HFF-Myc (cell line): ENCODE results near the gene PRR15.

ENCODE experiments used
- DNase-seq: peaks from one replicate; pipeline ENCODE4 v3.0.0-alpha.2; 2011; ENCODE audit warnings: low read depth; ENCODE audit errors: extremely low read depth
- H3K4me3 ChIP-seq: replicated peaks from 2 replicates; pipeline ENCODE4 v1.5.1; 2011; ENCODE audit warnings: low read depth, mild to moderate bottlenecking, control low read depth, low read length
- TF ChIP-seq, protein P1 (sequence below): IDR thresholded peaks from 2 replicates; pipeline ENCODE4 v1.5.1; 2012; ENCODE audit warnings: mild to moderate bottlenecking, low read depth, low read length, control low read depth; ENCODE audit errors: missing control alignments

The PRR15 gene

DNA sequence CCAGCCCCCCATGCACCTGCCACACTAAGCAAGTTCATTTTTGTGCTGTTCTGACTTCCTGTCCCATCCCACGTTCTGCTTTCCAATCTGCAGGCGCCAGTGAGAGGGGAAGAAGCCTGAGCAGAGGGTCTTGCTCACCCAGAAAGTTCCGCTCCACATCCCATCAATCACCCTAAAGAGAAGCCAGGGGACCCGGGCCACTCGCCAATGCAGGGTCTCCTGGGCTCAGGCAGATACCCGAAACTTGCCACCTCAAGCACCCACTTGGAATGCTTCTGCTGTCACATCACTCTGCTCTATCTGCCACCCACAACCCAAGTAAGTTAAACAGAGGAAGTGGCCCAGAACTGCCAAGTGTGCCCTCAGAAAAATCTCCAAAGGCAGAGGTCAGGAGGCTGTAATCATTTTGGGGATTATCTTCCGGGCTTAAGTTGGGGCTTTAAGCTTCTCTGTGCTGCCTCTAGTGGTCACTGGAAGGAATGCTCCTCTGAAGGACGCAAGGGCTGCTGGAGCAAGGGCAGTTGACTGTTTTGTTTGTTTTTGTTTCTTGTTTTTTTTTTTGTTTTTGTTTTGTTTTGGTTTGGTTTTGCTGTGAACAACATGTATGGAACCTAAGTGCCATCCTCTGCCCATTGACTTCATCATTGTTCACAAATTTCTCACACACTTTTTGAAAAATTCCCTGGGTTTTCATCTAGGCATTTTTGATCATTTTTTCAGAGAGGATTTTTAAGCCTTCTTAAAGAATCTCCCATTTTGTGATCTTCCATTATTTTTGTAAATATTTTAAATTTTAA is 25.5 kb downstream of the PRR15 start:
- TF ChIP-seq, protein P1, sequence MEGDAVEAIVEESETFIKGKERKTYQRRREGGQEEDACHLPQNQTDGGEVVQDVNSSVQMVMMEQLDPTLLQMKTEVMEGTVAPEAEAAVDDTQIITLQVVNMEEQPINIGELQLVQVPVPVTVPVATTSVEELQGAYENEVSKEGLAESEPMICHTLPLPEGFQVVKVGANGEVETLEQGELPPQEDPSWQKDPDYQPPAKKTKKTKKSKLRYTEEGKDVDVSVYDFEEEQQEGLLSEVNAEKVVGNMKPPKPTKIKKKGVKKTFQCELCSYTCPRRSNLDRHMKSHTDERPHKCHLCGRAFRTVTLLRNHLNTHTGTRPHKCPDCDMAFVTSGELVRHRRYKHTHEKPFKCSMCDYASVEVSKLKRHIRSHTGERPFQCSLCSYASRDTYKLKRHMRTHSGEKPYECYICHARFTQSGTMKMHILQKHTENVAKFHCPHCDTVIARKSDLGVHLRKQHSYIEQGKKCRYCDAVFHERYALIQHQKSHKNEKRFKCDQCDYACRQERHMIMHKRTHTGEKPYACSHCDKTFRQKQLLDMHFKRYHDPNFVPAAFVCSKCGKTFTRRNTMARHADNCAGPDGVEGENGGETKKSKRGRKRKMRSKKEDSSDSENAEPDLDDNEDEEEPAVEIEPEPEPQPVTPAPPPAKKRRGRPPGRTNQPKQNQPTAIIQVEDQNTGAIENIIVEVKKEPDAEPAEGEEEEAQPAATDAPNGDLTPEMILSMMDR = peak; percentile 96
- H3K4me3 ChIP-seq = no peak overlapping the region
- no peak for DNase-seq

DNA sequence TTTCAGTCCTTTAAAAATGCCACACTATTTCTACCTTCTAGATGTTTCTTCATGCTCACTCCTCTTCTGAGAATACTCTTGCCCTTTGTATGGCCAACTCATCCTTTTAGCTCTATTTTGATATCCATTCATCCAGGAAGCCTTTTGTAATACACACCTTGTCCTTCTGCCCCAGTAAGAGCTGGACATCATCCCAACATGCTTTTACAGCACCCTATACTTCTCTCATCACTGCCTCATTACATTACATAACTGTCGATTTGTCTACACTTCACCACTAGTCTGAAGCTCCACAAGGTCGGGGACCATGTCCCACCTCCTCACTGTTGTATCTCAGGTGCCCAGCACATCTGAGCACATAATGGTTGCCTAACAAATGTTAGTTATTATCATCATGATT is 29.2 kb downstream of the PRR15 start:
- DNase-seq = no peak
- TF ChIP-seq, protein P1 = no peak
- H3K4me3 ChIP-seq = no peak overlapping the region

DNA sequence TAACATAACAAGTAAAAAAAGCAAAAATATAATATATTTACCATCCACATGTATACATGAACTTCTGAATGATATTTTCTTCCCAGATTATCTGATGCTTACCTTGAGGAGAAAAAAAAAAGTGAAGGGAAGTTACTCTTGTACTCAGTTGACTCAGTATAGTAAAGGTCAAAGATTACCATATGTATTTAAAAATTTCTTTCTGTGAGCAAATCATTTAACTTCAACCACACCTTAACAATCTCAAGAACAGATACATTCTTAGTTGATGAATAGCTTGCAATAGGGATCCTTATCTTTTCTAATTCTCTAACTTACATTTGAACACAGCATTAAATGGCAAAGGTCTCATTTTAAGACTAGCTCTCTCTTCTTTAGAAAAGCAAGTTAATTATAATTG is 29.8 kb downstream of the PRR15 start:
- TF ChIP-seq, protein P1 = no peak
- no peak for DNase-seq
- no peak overlapping the region for H3K4me3 ChIP-seq

DNA sequence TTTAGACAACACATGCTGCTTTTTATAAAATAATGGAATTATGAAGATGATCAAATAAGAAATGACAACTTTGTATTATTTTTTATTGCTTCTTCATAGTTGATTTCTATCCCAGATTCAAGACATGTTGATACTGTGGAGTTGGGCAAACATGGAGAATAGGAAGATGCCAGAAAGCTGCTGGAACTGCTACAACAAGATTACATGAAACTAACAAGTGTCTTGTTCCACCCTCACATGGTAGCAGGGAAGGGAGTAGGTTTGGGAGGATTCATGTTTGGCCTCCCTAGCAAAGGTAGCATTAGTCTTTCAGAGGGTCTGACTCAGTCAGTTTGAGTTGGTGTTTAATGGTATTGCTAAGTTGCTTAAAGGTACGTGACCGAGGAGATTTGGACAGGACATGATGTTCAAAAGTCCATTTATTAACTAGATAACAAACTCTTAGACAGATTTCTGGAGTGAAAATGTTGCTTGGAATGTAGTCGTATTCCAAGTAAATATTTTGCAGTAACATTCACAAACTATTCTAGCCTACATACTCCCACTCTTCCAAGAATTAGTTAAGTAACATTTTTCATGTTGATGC is 33.1 kb downstream of the PRR15 start:
- DNase-seq = no peak
- TF ChIP-seq, protein P1 = no peak
- no peak overlapping the region for H3K4me3 ChIP-seq

DNA sequence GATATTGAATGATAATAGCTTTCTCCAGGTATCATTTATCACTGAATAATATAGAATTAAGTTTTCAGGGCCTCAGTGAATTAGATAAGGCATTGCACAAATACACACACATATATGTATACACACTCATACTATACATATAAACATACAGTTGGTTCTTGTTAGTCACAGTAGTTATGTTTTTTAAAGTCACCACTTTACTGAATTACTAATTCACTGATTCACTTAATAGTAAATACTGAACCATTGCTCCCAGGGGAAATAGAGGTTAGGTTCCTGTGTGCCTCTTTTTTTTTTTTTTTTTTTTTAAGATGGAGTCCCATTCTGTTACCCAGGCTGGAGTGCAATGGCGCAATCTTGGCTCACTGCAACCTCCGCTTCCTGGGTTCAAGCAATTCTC is 33.6 kb downstream of the PRR15 start:
- DNase-seq = no peak
- TF ChIP-seq, protein P1 = no peak
- H3K4me3 ChIP-seq = no peak overlapping the region

DNA sequence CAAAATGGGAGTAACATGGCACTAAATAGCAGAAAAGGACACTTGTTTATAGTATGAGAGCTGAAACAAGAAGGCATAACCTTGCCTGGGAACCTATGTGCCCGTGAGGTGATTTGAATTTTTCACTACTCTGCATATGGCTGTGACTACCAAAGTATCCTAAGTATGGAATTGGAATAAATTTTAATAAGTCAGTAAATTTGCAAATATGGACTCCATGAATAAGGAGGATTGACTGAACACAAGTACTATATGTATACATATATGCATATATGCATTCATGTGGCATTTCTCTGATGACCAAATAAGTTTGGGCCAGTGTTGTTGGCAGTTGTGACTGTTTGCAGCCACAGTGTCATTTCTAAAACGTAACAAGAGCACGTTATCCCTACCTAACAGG is 34.5 kb downstream of the PRR15 start:
- TF ChIP-seq, protein P1 = no peak
- H3K4me3 ChIP-seq = no peak overlapping the region
- DNase-seq = no peak
